Activated T-cell treated with anti-CD3 and anti-CD28 coated beads for 4 hours (primary cell): ENCODE data around the gene RBMS3.

Experiments
- DNase-seq: peaks from one replicate; pipeline ENCODE4 v3.0.0-alpha.2; 2020

Gene RBMS3

GRCh38 chr3:29279286-29279685, 1.6 kb upstream of the RBMS3 start:
- DNase-seq: no peak

GRCh38 chr3:29279806-29280205, 1.1 kb upstream of the RBMS3 start:
- no peak for DNase-seq

GRCh38 chr3:29281094-29281343, 148 bp downstream of the RBMS3 start:
- no peak for DNase-seq

GRCh38 chr3:29281344-29282241, 722 bp downstream of the RBMS3 start:
- DNase-seq: no peak

GRCh38 chr3:29282427-29283230, 1.8 kb downstream of the RBMS3 start:
- DNase-seq: no peak

GRCh38 chr3:29283231-29284119, 2.6 kb downstream of the RBMS3 start:
- DNase-seq: no peak

GRCh38 chr3:29284497-29284896, 3.6 kb downstream of the RBMS3 start:
- no peak for DNase-seq

- no peak for DNase-seq
These were observed 4.7 kb downstream of the RBMS3 start for GRCh38 chr3:29285471-29286071.

GRCh38 chr3:29286478-29287240, 5.8 kb downstream of the RBMS3 start:
- no peak for DNase-seq

- DNase-seq: no peak
These were observed 9.7 kb downstream of the RBMS3 start for GRCh38 chr3:29290596-29290995.

GRCh38 chr3:29291260-29291981, 10.6 kb downstream of the RBMS3 start:
- DNase-seq: no peak

GRCh38 chr3:29291982-29292363, 11.1 kb downstream of the RBMS3 start:
- DNase-seq: no peak

GRCh38 chr3:29293421-29293820, 12.6 kb downstream of the RBMS3 start:
- no peak for DNase-seq

- no peak for DNase-seq
These were observed 17.1 kb downstream of the RBMS3 start for GRCh38 chr3:29297998-29298397.

GRCh38 chr3:29301332-29302019, 20.6 kb downstream of the RBMS3 start:
- DNase-seq: no peak

GRCh38 chr3:29302619-29303018, 21.7 kb downstream of the RBMS3 start:
- DNase-seq: no peak

GRCh38 chr3:29307295-29307694, 26.4 kb downstream of the RBMS3 start:
- no peak for DNase-seq

GRCh38 chr3:29310865-29311264, 30.0 kb downstream of the RBMS3 start:
- no peak for DNase-seq

- DNase-seq: no peak
These were observed 30.9 kb downstream of the RBMS3 start for GRCh38 chr3:29311795-29312194.

- DNase-seq: no peak
These were observed 31.5 kb downstream of the RBMS3 start for GRCh38 chr3:29312395-29312794.

- no peak for DNase-seq
These were observed 32.1 kb downstream of the RBMS3 start for GRCh38 chr3:29312960-29313452.
